ENCODE measurements around the gene ATP10A. TPM values are rescaled to one million over a fixed set of nuclear protein-coding genes. Genes with fewer than 3 reads are reported as not detected.

ATP10A gene
- total RNA-seq, 1 experiment from 2014 or later = 3.9 TPM

DNA sequence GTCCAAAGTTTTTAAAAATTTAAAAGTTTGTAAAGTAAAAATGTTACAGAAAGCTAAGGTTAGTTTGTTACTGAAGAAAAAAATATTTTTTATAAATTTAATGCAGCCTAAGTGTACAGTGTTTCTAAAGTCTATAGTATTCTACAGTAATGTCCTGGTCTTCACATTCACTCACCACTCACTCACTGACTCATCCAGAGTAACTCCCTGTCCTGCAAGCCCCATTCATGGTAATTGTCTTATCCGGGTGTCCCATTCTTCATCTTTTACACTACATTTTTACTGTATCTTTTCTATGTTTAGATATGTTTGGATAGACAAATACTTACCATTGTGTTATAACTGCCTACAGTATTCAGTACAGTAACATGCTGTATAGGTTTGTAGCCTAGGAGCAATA is 36.7 kb upstream of the ATP10A start:
- Histone ChIP-seq H2BK20ac (ENCODE audit: low read depth, low read length, poor library complexity, severe bottlenecking) (no peak overlapping the region), H3K23ac (ENCODE audit: insufficient read length, low read depth, low read length) (no peak overlapping the region), H3K9ac (ENCODE audit: extremely low read depth, insufficient read length, low read length) (no peak overlapping the region), H2BK5ac (ENCODE audit: insufficient read length, low read length) (no peak overlapping the region), H3K79me2 (ENCODE audit: insufficient read depth, low read length) (no peaks in the 10 kb centered on the region), H3K18ac (ENCODE audit: insufficient read length, low read depth, low read length) (no peak overlapping the region), H3K23me2 (ENCODE audit: insufficient read length, low read depth, low read length, poor library complexity, severe bottlenecking) (peaks cover 2% of the 10 kb centered on the region), H4K8ac (replicated peaks; ENCODE audit: insufficient read length, low read depth, low read length) (no peak overlapping the region), H3K79me1 (ENCODE audit: insufficient read depth, low read depth, low read length, poor library complexity, severe bottlenecking) (no peaks in the 10 kb centered on the region), H2BK12ac (ENCODE audit: insufficient read length, low read depth, low read length) (no peak overlapping the region), H3T11ph (ENCODE audit: low read length) (no peak overlapping the region), H4K5ac (ENCODE audit: insufficient read length, low read depth, low read length) (no peak overlapping the region), H2AK5ac (ENCODE audit: insufficient read length, low read length) (no peak overlapping the region), H3K27ac (ENCODE audit: insufficient read length, low read depth, low read length) (no peak overlapping the region), H2BK15ac (ENCODE audit: low read depth, low read length) (no peak overlapping the region), H3K56ac (ENCODE audit: insufficient read length, low read depth, low read length) (no peak overlapping the region), H3K27me3 (ENCODE audit: insufficient read depth, low read length) (no peaks in the 10 kb centered on the region), H3K4ac (ENCODE audit: low read depth, low read length) (no peak overlapping the region), H3K4me1 (ENCODE audit: insufficient read depth, low read length) (no peaks in the 10 kb centered on the region), H2AFZ (ENCODE audit: low read length) (no peak overlapping the region), H4K91ac (ENCODE audit: insufficient read length, low read depth, low read length) (no peak overlapping the region), H3K4me2 (ENCODE audit: insufficient read depth, insufficient read length, low read length) (no peak overlapping the region), H4K20me1 (ENCODE audit: control insufficient read depth, insufficient read depth, insufficient read length) (no peaks in the 10 kb centered on the region), H3K14ac (ENCODE audit: insufficient read depth, low read length) (no peak overlapping the region), H2BK120ac (ENCODE audit: low read depth, low read length, poor library complexity, severe bottlenecking) (no peak overlapping the region), H3K9me3 (ENCODE audit: control insufficient read depth, low read depth, low read length) (no peaks in the 10 kb centered on the region)
- no peak for DNase-seq
- no peaks in the 10 kb centered on the region for H3K36me3 Mint-ChIP-seq (ENCODE audit: insufficient read depth in 1 of 3, low read depth in 3 of 3)
- H3K9me3 Mint-ChIP-seq = no peaks in the 10 kb centered on the region
- H3K4me3 Mint-ChIP-seq = no peak overlapping the region
- TF ChIP-seq, protein P1, sequence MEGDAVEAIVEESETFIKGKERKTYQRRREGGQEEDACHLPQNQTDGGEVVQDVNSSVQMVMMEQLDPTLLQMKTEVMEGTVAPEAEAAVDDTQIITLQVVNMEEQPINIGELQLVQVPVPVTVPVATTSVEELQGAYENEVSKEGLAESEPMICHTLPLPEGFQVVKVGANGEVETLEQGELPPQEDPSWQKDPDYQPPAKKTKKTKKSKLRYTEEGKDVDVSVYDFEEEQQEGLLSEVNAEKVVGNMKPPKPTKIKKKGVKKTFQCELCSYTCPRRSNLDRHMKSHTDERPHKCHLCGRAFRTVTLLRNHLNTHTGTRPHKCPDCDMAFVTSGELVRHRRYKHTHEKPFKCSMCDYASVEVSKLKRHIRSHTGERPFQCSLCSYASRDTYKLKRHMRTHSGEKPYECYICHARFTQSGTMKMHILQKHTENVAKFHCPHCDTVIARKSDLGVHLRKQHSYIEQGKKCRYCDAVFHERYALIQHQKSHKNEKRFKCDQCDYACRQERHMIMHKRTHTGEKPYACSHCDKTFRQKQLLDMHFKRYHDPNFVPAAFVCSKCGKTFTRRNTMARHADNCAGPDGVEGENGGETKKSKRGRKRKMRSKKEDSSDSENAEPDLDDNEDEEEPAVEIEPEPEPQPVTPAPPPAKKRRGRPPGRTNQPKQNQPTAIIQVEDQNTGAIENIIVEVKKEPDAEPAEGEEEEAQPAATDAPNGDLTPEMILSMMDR (conservative IDR thresholded peaks at IDR 0.05) = no peak
- H3K27ac Mint-ChIP-seq = no peak overlapping the region
- no peaks in the 10 kb centered on the region for H3K4me1 Mint-ChIP-seq
- H3K27me3 Mint-ChIP-seq (ENCODE audit: low read depth) = no peaks in the 10 kb centered on the region
- no CpG with 5 or more reads among the region's 1 CpG for whole genome bisulfite sequencing (ENCODE audit: extremely low coverage, insufficient read length, low lambda C conversion rate)
